SK-N-SH (cell line): ENCODE measurements around the gene RIPK4. TPM values are rescaled to one million over a fixed set of nuclear protein-coding genes. Genes with fewer than 3 reads are reported as not detected.

Experiments
- CTCF ChIA-PET: fragments of 300-600, 350-600 bp; formaldehyde crosslinking; extraction: SDS; loops from one replicate; lab custom pipeline; 2021; lab: Yijun Ruan, JAX
- POLR2A ChIA-PET: fragments of 350-600 bp; sonication (Branson Sonifier 250); formaldehyde crosslinking; extraction: SDS; loops from one replicate; lab custom pipeline; 2020; ENCODE audit warnings: antibody characterized with exemption, inconsistent platforms; lab: Yijun Ruan, JAX
- DNase-seq: peaks from one replicate; pipeline ENCODE4 v3.0.0; 2012
- H2AFZ ChIP-seq: fragments of 200-600 bp; sonication (generic); 2 replicates; pipeline ENCODE4 v1.8.1; 2016; ENCODE audit warnings: antibody characterized with exemption, mild to moderate bottlenecking, low read depth
- H3F3A ChIP-seq: fragments of 200-600 bp; sonication (generic); replicated peaks from 2 replicates; pipeline ENCODE3; 2016; ENCODE audit warnings: antibody characterized with exemption, mild to moderate bottlenecking; ENCODE audit not compliant: insufficient read depth
- H3K27ac ChIP-seq, 2 experiments: fragments of 200-500 bp in 1 of 2; fragments of 200-600 bp in 1 of 2; sonication (Bioruptor generic) in 1 of 2; sonication (generic), shearing (Covaris generic) in 1 of 2; 2 replicates each; pipeline versions ENCODE4 v1.5.1 to v1.6.1; 2014 to 2016; ENCODE audit warnings: low read depth in 2 of 2, inconsistent platforms in 1 of 2, low read length in 1 of 2, mild to moderate bottlenecking in 1 of 2, mixed read lengths in 1 of 2
- H3K27me3 ChIP-seq: fragments of 200-600 bp; sonication (generic), shearing (Covaris generic); 2 replicates; pipeline ENCODE4 v1.6.1; 2016; ENCODE audit warnings: mixed run types; ENCODE audit not compliant: insufficient read depth
- H3K36me3 ChIP-seq, 2 experiments: fragments of 200-500 bp in 1 of 2; fragments of 200-600 bp in 1 of 2; sonication (Bioruptor generic) in 1 of 2; sonication (generic) in 1 of 2; replicated peaks in 1 of 2; 2 replicates each; pipeline versions ENCODE3 to v1.5.1; 2014 to 2016; ENCODE audit warnings: low read length in 1 of 2, mild to moderate bottlenecking in 1 of 2; ENCODE audit not compliant: insufficient read depth in 2 of 2, control insufficient read depth in 1 of 2
- H3K4me1 ChIP-seq, 2 experiments: fragments of 200-500 bp in 1 of 2; fragments of 200-600 bp in 1 of 2; sonication (Bioruptor generic) in 1 of 2; sonication (generic), shearing (Covaris generic) in 1 of 2; 2 replicates each; pipeline versions ENCODE4 v1.5.1 to v1.6.1; 2014 to 2016; ENCODE audit warnings: low read depth in 1 of 2, low read length in 1 of 2, mixed run types in 1 of 2; ENCODE audit not compliant: insufficient read depth in 2 of 2, control insufficient read depth in 1 of 2
- H3K4me2 ChIP-seq: fragments of 200-600 bp; sonication (generic), shearing (Covaris generic); 2 replicates; pipeline ENCODE4 v1.6.1; 2017; ENCODE audit warnings: mixed run types
- H3K4me3 ChIP-seq, 2 experiments: fragments of 200-500 bp in 1 of 2; fragments of 200-600 bp in 1 of 2; sonication (Bioruptor generic) in 1 of 2; sonication (generic), shearing (Covaris generic) in 1 of 2; 2 replicates each; pipeline versions ENCODE4 v1.5.1 to v1.8.1; 2014 to 2016; ENCODE audit warnings: low read depth in 2 of 2, inconsistent platforms in 1 of 2, low read length in 1 of 2, mild to moderate bottlenecking in 1 of 2, mixed read lengths in 1 of 2, moderate library complexity in 1 of 2
- H3K79me2 ChIP-seq: fragments of 200-600 bp; sonication (generic); 2 replicates; pipeline ENCODE4 v1.8.1; 2017; ENCODE audit warnings: mild to moderate bottlenecking; ENCODE audit not compliant: insufficient read depth
- H3K9ac ChIP-seq: fragments of 200-600 bp; sonication (generic); 2 replicates; pipeline ENCODE4 v1.6.1; 2017; ENCODE audit warnings: mixed run types
- H3K9me2 ChIP-seq: fragments of 200-600 bp; sonication (generic); 2 replicates; pipeline ENCODE4 v1.6.1; 2017; ENCODE audit warnings: mixed run types
- H3K9me3 ChIP-seq: fragments of 200-600 bp; sonication (generic); 2 replicates; pipeline ENCODE4 v1.6.1; 2017; ENCODE audit warnings: mixed run types, mild to moderate bottlenecking, moderate library complexity
- H4K20me1 ChIP-seq: fragments of 200-600 bp; sonication (generic); 2 replicates; pipeline ENCODE4 v1.6.1; 2017; ENCODE audit warnings: mild to moderate bottlenecking, mixed run types; ENCODE audit not compliant: insufficient read depth
- CTCF ChIP-seq: fragments of 200-600 bp; sonication (generic); IDR thresholded peaks from 2 replicates; pipeline ENCODE4 v1.6.1; 2017; ENCODE audit warnings: antibody characterized with exemption, mild to moderate bottlenecking, moderate library complexity
- ELF1 ChIP-seq: IDR thresholded peaks from 2 replicates; pipeline ENCODE4 v1.4.0; 2012
- EP300 ChIP-seq, 2 experiments: IDR thresholded peaks; 2 replicates each; pipeline versions ENCODE4 v1.4.0 to v1.6.1; 2012; ENCODE audit warnings: borderline replicate concordance in 1 of 2, low read depth in 1 of 2, low read length in 1 of 2
- FOSL2 ChIP-seq: IDR thresholded peaks from 2 replicates; pipeline ENCODE4 v1.4.0; 2012; ENCODE audit warnings: low read depth, mild to moderate bottlenecking, moderate library complexity, borderline replicate concordance
- FOXJ3 ChIP-seq: sonication (generic); formaldehyde crosslinking; IDR thresholded peaks from 2 replicates; pipeline ENCODE4 v1.5.1; 2020; ENCODE audit warnings: mild to moderate bottlenecking, missing genetic modification reagents
- GABPA ChIP-seq: IDR thresholded peaks from 2 replicates; pipeline ENCODE4 v1.4.0; 2012; ENCODE audit warnings: low read depth, mild to moderate bottlenecking
- GATA2 ChIP-seq: sonication (generic); formaldehyde crosslinking; IDR thresholded peaks from 2 replicates; pipeline ENCODE4 v1.5.0; 2020; ENCODE audit warnings: mild to moderate bottlenecking, missing genetic modification reagents
- MAX ChIP-seq: IDR thresholded peaks from 2 replicates; pipeline ENCODE4 v1.4.0; 2012; ENCODE audit warnings: low read depth
- MXI1 ChIP-seq: IDR thresholded peaks from 2 replicates; pipeline ENCODE4 v1.6.1; 2012; ENCODE audit warnings: mild to moderate bottlenecking, low read depth, low read length, improper control_type of control experiment
- NFIC ChIP-seq: IDR thresholded peaks from 2 replicates; pipeline ENCODE4 v1.4.0; 2012; ENCODE audit warnings: borderline replicate concordance
- PBX3 ChIP-seq: IDR thresholded peaks from 2 replicates; pipeline ENCODE4; 2012
- POLR2AphosphoS5 ChIP-seq: IDR thresholded peaks from 2 replicates; pipeline ENCODE4 v1.6.1; 2012; ENCODE audit warnings: low read depth, low read length
- RCOR1 ChIP-seq: fragments of 150-350 bp; IDR thresholded peaks from 2 replicates; pipeline ENCODE4 v1.6.1; 2017; ENCODE audit warnings: antibody characterized with exemption, low read length
- REST ChIP-seq: IDR thresholded peaks from 2 replicates; pipeline ENCODE4 v1.6.1; 2012; ENCODE audit warnings: mild to moderate bottlenecking, low read depth, low read length, moderate library complexity
- RFX5 ChIP-seq: IDR thresholded peaks from 2 replicates; pipeline ENCODE4 v1.6.1; 2012; ENCODE audit warnings: mild to moderate bottlenecking, improper control_type of control experiment, low read length
- RXRA ChIP-seq: IDR thresholded peaks from 2 replicates; pipeline ENCODE4 v1.4.0; 2012; ENCODE audit warnings: low read depth, mild to moderate bottlenecking, borderline replicate concordance
- SIN3A ChIP-seq: IDR thresholded peaks from 2 replicates; pipeline ENCODE4 v1.6.1; 2012; ENCODE audit warnings: low read depth, mild to moderate bottlenecking, low read length, moderate library complexity, borderline replicate concordance
- TCF12 ChIP-seq: IDR thresholded peaks from 2 replicates; pipeline ENCODE4 v1.4.0; 2012
- USF1 ChIP-seq: IDR thresholded peaks from 2 replicates; pipeline ENCODE4 v1.4.0; 2012; ENCODE audit warnings: low read depth, borderline replicate concordance
- YY1 ChIP-seq: IDR thresholded peaks from 2 replicates; pipeline ENCODE4 v1.4.0; 2012; ENCODE audit warnings: low read depth, mild to moderate bottlenecking
- WGBS: methylation state at CpG from one replicate; pipeline ENCODE4 v1.1.6; 2017; ENCODE audit warnings: low lambda C conversion rate; 5-methylcytosine and 5-hydroxymethylcytosine counted together
- polyA plus RNA-seq, 3 experiments: library from polyadenylated mRNA; depleted of rRNA; stranded (reverse); fragments of >200 nt; gene quantifications; 2 replicates each; pipeline ENCODE4 v1.2.3, GENCODE V29; 2012

RIPK4 gene
- polyA plus RNA-seq, 1 of the 3 experiments (the other 2 are of a cell fraction): 11.0 TPM

- H3K4me2 ChIP-seq: no peak overlapping the region
- DNase-seq: no peak
- no peaks in the 10 kb centered on the region for H3K9me3 ChIP-seq
- H3K27me3 ChIP-seq: no peaks in the 10 kb centered on the region
- no peaks in the 10 kb centered on the region for H3K79me2 ChIP-seq
- no peak overlapping the region for H2AFZ ChIP-seq
- ChIA-PET CTCF (interaction anchor here (0.9 kb wide), 1 partner anchor 64 kb away, joined by 3 read pairs; no protein-coding TSS in a partner anchor), POLR2A (no interaction called here)
- no peak overlapping the region for H3K4me3 ChIP-seq
- no peaks in the 10 kb centered on the region for H3K9me2 ChIP-seq
- H3F3A ChIP-seq: no peaks in the 10 kb centered on the region
- H4K20me1 ChIP-seq: no peaks in the 10 kb centered on the region
- H3K9ac ChIP-seq: no peak overlapping the region
- WGBS: 89% methylated on average over 10 of the region's 22 CpGs
- no peaks in the 10 kb centered on the region for H3K36me3 ChIP-seq
- no peak overlapping the region for H3K27ac ChIP-seq
- TF ChIP-seq TCF12: no peak
- TF ChIP-seq GATA2: no peak
- no peak for TF ChIP-seq POLR2AphosphoS5
- TF ChIP-seq USF1: no peak
- TF ChIP-seq YY1: no peak
- no peak for TF ChIP-seq PBX3
- no peak for TF ChIP-seq EP300 (IDR thresholded peaks at IDR 0.05; ENCODE audit: borderline replicate concordance in 1 of 2, low read depth in 1 of 2, low read length in 1 of 2)
- TF ChIP-seq RFX5: no peak
- no peak for TF ChIP-seq ELF1
- TF ChIP-seq SIN3A: no peak
- H3K4me1 ChIP-seq: no peaks in the 10 kb centered on the region
These were observed 53.2 kb downstream of the RIPK4 start for GRCh38 chr21:41713495-41714281.

- no peaks in the 10 kb centered on the region for H3K9me3 ChIP-seq
- ChIA-PET POLR2A (no interaction called here), CTCF (interaction anchor here (0.9 kb wide), 1 partner anchor 65 kb away, joined by 3 read pairs; no protein-coding TSS in a partner anchor)
- H3K4me1 ChIP-seq: no peaks in the 10 kb centered on the region
- WGBS: 88% methylated on average over 9 of the region's 9 CpGs
- TF ChIP-seq YY1: no peak
- TF ChIP-seq MAX: no peak
- TF ChIP-seq RCOR1: no peak
- TF ChIP-seq GATA2: no peak
- no peak for TF ChIP-seq NFIC
- TF ChIP-seq ELF1: no peak
- TF ChIP-seq MXI1: no peak
- TF ChIP-seq SIN3A: no peak
- TF ChIP-seq GABPA: no peak
- TF ChIP-seq FOSL2: no peak
- TF ChIP-seq CTCF: no peak
- no peak for TF ChIP-seq FOXJ3 (CRISPR knock-in tag)
- TF ChIP-seq EP300 (IDR thresholded peaks at IDR 0.05; ENCODE audit: borderline replicate concordance in 1 of 2, low read depth in 1 of 2, low read length in 1 of 2): no peak
- TF ChIP-seq REST: no peak
- no peak for TF ChIP-seq RXRA
- TF ChIP-seq TCF12: no peak
- no peak overlapping the region for H3K4me3 ChIP-seq
- H2AFZ ChIP-seq: no peak overlapping the region
- no peak overlapping the region for H3K9ac ChIP-seq
- DNase-seq: no peak
- no peaks in the 10 kb centered on the region for H4K20me1 ChIP-seq
- H3K79me2 ChIP-seq: no peaks in the 10 kb centered on the region
- H3K4me2 ChIP-seq: no peak overlapping the region
- no peaks in the 10 kb centered on the region for H3K9me2 ChIP-seq
- H3K27me3 ChIP-seq: no peaks in the 10 kb centered on the region
- no peaks in the 10 kb centered on the region for H3K36me3 ChIP-seq
- H3K27ac ChIP-seq: no peak overlapping the region
- H3F3A ChIP-seq: no peaks in the 10 kb centered on the region
These were observed 54.1 kb downstream of the RIPK4 start for GRCh38 chr21:41712730-41713129.
